CD4-positive, alpha-beta memory T cell (primary cell): ENCODE data around the gene ENTHD1. TPM values are rescaled to one million over a fixed set of nuclear protein-coding genes. Genes with fewer than 3 reads are reported as not detected.

Experiments
- CTCF ChIA-PET: fragments of 350-600 bp; sonication (Branson Sonifier 250); formaldehyde crosslinking; loops from one replicate; lab custom pipeline; 2021; ENCODE audit warnings: inconsistent platforms; ENCODE audit not compliant: partially characterized antibody; lab: Charles Lee
- POLR2A ChIA-PET: fragments of 350-600 bp; sonication (Branson Sonifier 250); formaldehyde crosslinking; loops from one replicate; lab custom pipeline; 2021; ENCODE audit not compliant: partially characterized antibody; lab: Charles Lee
- DNase-seq, 5 donors: peaks; one replicate each; pipeline versions ENCODE4 v3.0.0 to v3.0.0-alpha.2; 2020 to 2022; ENCODE audit warnings: mixed read lengths in 1 of 5
- H3K27ac ChIP-seq: one replicate; pipeline ENCODE4 v1.7.0; 2013; ENCODE audit warnings: low read depth, low read length
- H3K27me3 ChIP-seq: 2 replicates; pipeline ENCODE4 v1.7.0; 2013; ENCODE audit warnings: mild to moderate bottlenecking, low read length, moderate library complexity; ENCODE audit not compliant: insufficient read depth
- H3K36me3 ChIP-seq: 2 replicates; pipeline ENCODE4 v1.7.0; 2013; ENCODE audit warnings: mild to moderate bottlenecking, low read length, moderate library complexity; ENCODE audit not compliant: insufficient read depth
- H3K4me1 ChIP-seq: 2 replicates; pipeline ENCODE4 v1.7.0; 2013; ENCODE audit warnings: mild to moderate bottlenecking, low read length, moderate library complexity; ENCODE audit not compliant: insufficient read depth
- H3K4me3 ChIP-seq, 2 donors: one replicate each; pipeline ENCODE4 v1.7.0; 2013; ENCODE audit warnings: low read length in 2 of 2, mild to moderate bottlenecking in 1 of 2
- H3K9me3 ChIP-seq, 2 donors: one replicate each; pipeline ENCODE4 v1.7.0; 2013; ENCODE audit warnings: low read length in 2 of 2, control low read depth in 1 of 2; ENCODE audit not compliant: control insufficient read depth in 1 of 2
- H3K27ac Mint-ChIP-seq, 7 donors: one replicate each; pipeline ENCODE4 v1.8.0; 2020 to 2021; ENCODE audit warnings: mixed read lengths in 7 of 7, mild to moderate bottlenecking in 6 of 7, inconsistent platforms in 3 of 7, moderate library complexity in 3 of 7
- H3K27me3 Mint-ChIP-seq, 2 donors: one replicate each; pipeline ENCODE4 v1.8.0; 2020 to 2021; ENCODE audit warnings: mixed read lengths in 2 of 2
- H3K36me3 Mint-ChIP-seq, 2 donors: one replicate each; pipeline ENCODE4 v1.8.0; 2020 to 2021; ENCODE audit warnings: mixed read lengths in 2 of 2, inconsistent platforms in 1 of 2, mild to moderate bottlenecking in 1 of 2
- H3K4me1 Mint-ChIP-seq, 4 donors: one replicate each; pipeline ENCODE4 v1.8.0; 2020 to 2021; ENCODE audit warnings: mixed read lengths in 4 of 4, mild to moderate bottlenecking in 1 of 4
- H3K4me3 Mint-ChIP-seq, 8 donors: one replicate each; pipeline ENCODE4 v1.8.0; 2020 to 2021; ENCODE audit warnings: mixed read lengths in 8 of 8, mild to moderate bottlenecking in 7 of 8, moderate library complexity in 6 of 8, inconsistent platforms in 3 of 8
- H3K9me3 Mint-ChIP-seq, 8 donors: one replicate each; pipeline ENCODE4 v1.8.0; 2020 to 2021; ENCODE audit warnings: mixed read lengths in 8 of 8, mild to moderate bottlenecking in 5 of 8, inconsistent platforms in 3 of 8, moderate library complexity in 1 of 8
- intact Hi-C: fragments of 100-400 bp; cut with micrococcal nuclease; formaldehyde crosslinking; loops from one replicate; pipeline ENCODE4 v1.15.1; 2023
- polyA plus RNA-seq, 2 donors: library from polyadenylated mRNA; unstranded; fragments of 300-500 nt; fragmentation: Illumina TruSeq; gene quantifications; one replicate each; pipeline ENCODE4 v1.2.3, GENCODE V29; 2021
- total RNA-seq, 2 experiments: library from RNA; stranded (reverse); gene quantifications; one replicate each; pipeline ENCODE4 v1.2.3, GENCODE V29; 2021

ENTHD1 gene
- total and polyA plus RNA-seq, 4 experiments from 2014 or later: 0.10 to 0.47 (median 0.20) TPM

DNA sequence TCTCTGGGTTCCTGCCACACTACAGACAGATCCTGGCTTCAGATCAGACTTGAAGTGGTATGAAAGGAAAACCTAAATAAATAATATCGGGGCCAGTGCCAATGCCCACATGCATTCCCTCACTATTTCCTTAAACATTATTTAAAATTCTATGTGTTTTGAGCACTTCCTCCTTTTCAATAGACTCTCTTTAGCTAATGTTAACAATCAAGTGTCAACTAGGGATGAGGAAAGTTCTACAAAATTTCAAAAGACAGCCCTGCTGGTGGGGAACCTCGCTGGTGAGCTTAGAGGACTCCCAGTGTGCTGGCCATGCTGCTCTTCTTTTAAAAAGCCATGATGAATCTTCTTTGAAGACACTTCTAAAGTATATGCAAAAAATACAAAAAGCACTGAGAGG, 87.5 kb downstream of the ENTHD1 start:
- H3K4me1 Mint-ChIP-seq: peaks cover 2 to 17% (median 8%) of the 10 kb centered on the region in 4 donors
- H3K27ac Mint-ChIP-seq: no peak overlapping the region
- no peak overlapping the region for H3K4me3 Mint-ChIP-seq
- no peaks in the 10 kb centered on the region for H3K36me3 ChIP-seq
- no peak for DNase-seq
- H3K36me3 Mint-ChIP-seq: no peaks in the 10 kb centered on the region
- ChIA-PET POLR2A (no interaction called here), CTCF (interaction anchor here (0.9 to 1.2 kb wide), 2 partner anchors 137 to 270 kb away, joined by 3 read pairs; no protein-coding TSS in a partner anchor)
- H3K27me3 ChIP-seq: no peaks in the 10 kb centered on the region
- H3K9me3 ChIP-seq: no peaks in the 10 kb centered on the region
- H3K27me3 Mint-ChIP-seq: peaks cover 6 to 13% of the 10 kb centered on the region in 2 donors
- H3K4me3 ChIP-seq: no peak overlapping the region
- intact Hi-C loops: no loop called here
- peaks cover 0 to 1% (median 0%) of the 10 kb centered on the region in 8 donors for H3K9me3 Mint-ChIP-seq
- no peak overlapping the region for H3K27ac ChIP-seq
- no peaks in the 10 kb centered on the region for H3K4me1 ChIP-seq

DNA sequence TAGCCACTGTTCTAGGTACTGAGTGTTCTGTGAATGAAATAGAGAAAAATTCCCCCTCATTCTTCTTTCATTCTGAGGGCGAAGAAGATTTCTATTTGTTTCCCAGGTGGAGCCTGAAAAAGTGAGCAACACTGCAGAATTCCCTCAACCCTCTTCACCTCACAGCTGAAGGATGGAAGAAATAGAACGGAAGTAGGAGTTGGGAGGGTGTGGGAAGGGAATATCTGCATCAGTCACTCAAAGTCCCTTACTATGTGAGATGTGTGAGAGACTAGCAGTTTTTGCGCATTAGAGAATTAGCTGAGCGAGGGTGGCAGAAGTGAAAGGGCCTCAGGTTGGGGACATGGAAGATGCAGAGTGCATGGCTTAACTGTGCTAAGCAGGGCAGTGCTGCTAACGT, 88.4 kb downstream of the ENTHD1 start:
- no peak overlapping the region for H3K4me3 Mint-ChIP-seq
- H3K36me3 Mint-ChIP-seq: no peaks in the 10 kb centered on the region
- H3K4me1 Mint-ChIP-seq: peaks cover 2 to 17% (median 8%) of the 10 kb centered on the region in 4 donors
- CTCF ChIA-PET: interaction anchor here (0.9 to 1.2 kb wide), 2 partner anchors 138 to 269 kb away, joined by 3 read pairs; no protein-coding TSS in a partner anchor
- H3K27ac Mint-ChIP-seq: no peak overlapping the region
- H3K4me1 ChIP-seq: no peaks in the 10 kb centered on the region
- POLR2A ChIA-PET: no interaction called here
- H3K36me3 ChIP-seq: no peaks in the 10 kb centered on the region
- no peaks in the 10 kb centered on the region for H3K27me3 ChIP-seq
- no peak overlapping the region for H3K4me3 ChIP-seq
- intact Hi-C loops: no loop called here
- H3K9me3 Mint-ChIP-seq: peaks cover 0 to 4% (median 0%) of the 10 kb centered on the region in 8 donors
- peaks cover 6 to 13% of the 10 kb centered on the region in 2 donors for H3K27me3 Mint-ChIP-seq
- H3K9me3 ChIP-seq: no peaks in the 10 kb centered on the region
- no peak overlapping the region for H3K27ac ChIP-seq
- DNase-seq: no peak

DNA sequence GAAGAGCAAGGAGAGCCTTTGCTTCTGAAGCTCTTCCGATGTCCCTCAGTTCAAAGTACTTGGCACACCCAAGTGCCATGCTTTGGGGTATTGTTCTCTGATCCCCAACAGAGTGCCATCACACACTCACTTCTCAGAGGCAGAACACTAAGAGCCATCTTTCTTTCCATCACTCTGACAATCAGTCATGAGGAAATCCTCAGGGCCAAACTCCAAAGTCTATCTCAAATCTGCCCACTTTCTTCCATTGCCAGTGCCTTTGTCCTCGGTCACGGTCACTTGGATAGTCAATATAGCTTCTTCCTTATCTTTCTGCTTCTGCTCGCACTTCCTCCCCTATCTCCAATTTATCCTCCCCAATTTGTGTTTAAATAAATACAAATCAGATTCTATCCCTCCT, 90.9 kb downstream of the ENTHD1 start:
- no peak overlapping the region for H3K4me3 Mint-ChIP-seq
- Histone ChIP-seq H3K4me3 (no peak overlapping the region), H3K36me3 (no peaks in the 10 kb centered on the region), H3K27ac (no peak overlapping the region), H3K9me3 (peaks cover 3 to 8% of the 10 kb centered on the region in 2 donors), H3K4me1 (no peaks in the 10 kb centered on the region), H3K27me3 (no peaks in the 10 kb centered on the region)
- ChIA-PET POLR2A (no interaction called here), CTCF (no interaction called here)
- peaks cover 2 to 17% (median 6%) of the 10 kb centered on the region in 4 donors for H3K4me1 Mint-ChIP-seq
- DNase-seq: no peak
- H3K9me3 Mint-ChIP-seq: peaks cover under 1 to 23% (median 14%) of the 10 kb centered on the region in 8 donors
- no peak overlapping the region for H3K27ac Mint-ChIP-seq
- peaks cover 4 to 8% of the 10 kb centered on the region in 2 donors for H3K36me3 Mint-ChIP-seq
- intact Hi-C loops: no loop called here
- H3K27me3 Mint-ChIP-seq: peaks cover 6 to 13% of the 10 kb centered on the region in 2 donors

DNA sequence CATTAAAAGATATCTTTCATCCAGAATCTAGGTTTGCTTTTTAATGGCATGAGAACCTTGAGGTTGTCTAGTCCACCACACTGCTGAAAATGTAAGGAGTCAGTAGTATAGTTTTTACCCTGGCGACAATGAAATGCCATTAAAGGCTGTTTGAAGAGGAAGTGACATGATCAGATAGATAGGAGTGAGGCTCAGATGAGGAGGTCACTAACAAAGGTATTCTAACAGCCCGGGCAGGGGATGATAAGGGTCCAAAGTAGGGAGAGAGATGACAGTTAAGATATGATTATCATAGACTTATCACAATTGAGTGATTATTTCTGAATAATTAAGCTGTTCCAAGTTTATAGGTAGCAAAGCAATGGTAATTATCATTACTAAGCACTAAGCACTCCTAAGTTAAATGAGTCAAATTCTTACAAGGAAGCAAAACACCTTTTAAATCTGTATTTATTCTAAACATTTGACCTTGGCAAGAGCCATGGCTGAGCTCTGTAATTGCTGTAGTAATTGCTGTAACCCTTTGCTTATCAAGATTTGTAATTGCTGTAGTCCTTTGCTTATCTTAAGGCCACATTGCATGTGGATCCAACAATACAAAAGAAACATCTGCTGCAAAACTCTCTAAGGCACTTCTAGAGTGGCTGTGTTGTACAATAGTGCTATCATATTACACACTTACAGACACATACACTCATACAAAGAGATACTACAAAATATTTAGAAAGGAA, 92.6 kb downstream of the ENTHD1 start:
- no peak overlapping the region for H3K4me3 Mint-ChIP-seq
- peaks cover 6 to 38% (median 27%) of the 10 kb centered on the region in 8 donors for H3K9me3 Mint-ChIP-seq
- H3K36me3 Mint-ChIP-seq: peaks cover 4 to 8% of the 10 kb centered on the region in 2 donors
- peaks cover 3 to 24% of the 10 kb centered on the region in 2 donors for H3K9me3 ChIP-seq
- intact Hi-C loops: no loop called here
- H3K27ac ChIP-seq: no peak overlapping the region
- peaks cover 6 to 11% of the 10 kb centered on the region in 2 donors for H3K27me3 Mint-ChIP-seq
- H3K4me1 Mint-ChIP-seq: peaks cover 2 to 10% (median 6%) of the 10 kb centered on the region in 4 donors
- no peaks in the 10 kb centered on the region for H3K4me1 ChIP-seq
- POLR2A ChIA-PET: interaction anchor here (0.7 kb wide), 1 partner anchor 104 kb away, joined by 4 read pairs; no protein-coding TSS in a partner anchor
- CTCF ChIA-PET: interaction anchor here (0.8 kb wide), 1 partner anchor 224 kb away, joined by 3 read pairs; no protein-coding TSS in a partner anchor
- H3K36me3 ChIP-seq: no peaks in the 10 kb centered on the region
- DNase-seq: no peak
- H3K27ac Mint-ChIP-seq: no peak overlapping the region
- no peaks in the 10 kb centered on the region for H3K27me3 ChIP-seq
- no peak overlapping the region for H3K4me3 ChIP-seq

DNA sequence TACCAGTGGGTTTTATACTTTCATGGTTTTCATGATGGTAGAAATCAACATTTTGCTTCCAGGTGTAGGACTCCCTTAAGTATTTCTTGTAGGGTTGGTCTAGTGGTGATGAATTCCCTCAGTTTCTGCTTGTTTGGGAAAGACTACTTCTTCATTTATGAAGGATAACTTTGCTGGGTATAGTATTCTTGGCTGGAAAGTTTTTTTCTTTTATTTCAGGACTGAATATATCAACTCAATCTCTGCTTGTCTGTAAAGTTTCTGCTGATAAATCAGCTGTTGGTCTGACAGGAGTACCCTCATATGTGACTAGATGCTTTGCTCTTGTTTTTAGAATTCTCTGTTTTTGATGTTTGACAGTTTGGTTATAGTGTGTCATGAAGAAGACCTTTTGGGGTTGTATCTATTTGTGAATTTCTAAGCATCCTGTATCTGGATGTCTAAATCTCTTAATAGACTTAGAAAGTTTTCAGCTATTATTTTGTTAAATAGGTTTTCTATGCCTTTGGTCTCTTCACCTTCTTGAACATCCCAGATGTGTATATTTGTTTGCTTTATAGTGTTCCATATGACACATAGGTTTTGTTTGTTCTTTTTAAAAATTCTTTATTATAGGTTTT, 95.9 kb downstream of the ENTHD1 start:
- H3K36me3 ChIP-seq: no peaks in the 10 kb centered on the region
- CTCF ChIA-PET: interaction anchor here (0.6 kb wide), 1 partner anchor 55 kb away, joined by 3 read pairs; no protein-coding TSS in a partner anchor
- Mint-ChIP-seq H3K4me1 (no peaks in the 10 kb centered on the region), H3K27me3 (peaks cover 0 to 4% of the 10 kb centered on the region in 2 donors), H3K9me3 (peaks cover 8 to 46% (median 32%) of the 10 kb centered on the region in 8 donors), H3K4me3 (no peak overlapping the region), H3K36me3 (peaks cover 4 to 8% of the 10 kb centered on the region in 2 donors), H3K27ac (no peak overlapping the region)
- no peaks in the 10 kb centered on the region for H3K27me3 ChIP-seq
- POLR2A ChIA-PET: no interaction called here
- DNase-seq: no peak
- no peak overlapping the region for H3K4me3 ChIP-seq
- intact Hi-C loops: no loop called here
- peaks cover 3 to 24% of the 10 kb centered on the region in 2 donors for H3K9me3 ChIP-seq
- no peaks in the 10 kb centered on the region for H3K4me1 ChIP-seq
- no peak overlapping the region for H3K27ac ChIP-seq

DNA sequence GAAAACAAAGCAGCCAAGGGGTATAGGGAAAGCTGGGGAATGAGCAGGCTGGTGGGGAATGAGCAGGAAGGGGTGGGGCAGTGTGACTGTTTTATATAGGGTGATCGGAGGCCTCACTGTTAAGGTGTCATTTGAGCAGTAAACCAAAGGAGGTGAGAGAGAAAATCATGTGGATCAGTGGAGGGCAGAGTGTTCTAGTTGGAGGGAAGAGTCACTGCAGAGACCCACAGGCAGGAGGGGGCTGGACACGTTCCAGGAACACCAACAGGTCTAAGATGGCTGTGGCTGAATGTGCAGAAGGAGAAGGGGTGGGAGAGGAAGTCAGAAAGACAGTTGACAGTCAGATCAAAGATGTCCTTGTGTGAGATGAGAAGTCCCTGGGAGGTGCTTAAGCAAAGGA, 103.8 kb downstream of the ENTHD1 start:
- H3K9me3 Mint-ChIP-seq: peaks cover 0 to 4% (median under 1%) of the 10 kb centered on the region in 8 donors
- H3K27ac ChIP-seq: no peak overlapping the region
- H3K36me3 Mint-ChIP-seq: no peaks in the 10 kb centered on the region
- no peaks in the 10 kb centered on the region for H3K36me3 ChIP-seq
- ChIA-PET CTCF (no interaction called here), POLR2A (no interaction called here)
- H3K4me3 Mint-ChIP-seq: no peak overlapping the region
- no peak overlapping the region for H3K27ac Mint-ChIP-seq
- intact Hi-C loops: no loop called here
- no peak for DNase-seq
- H3K4me3 ChIP-seq: no peak overlapping the region
- no peaks in the 10 kb centered on the region for H3K4me1 ChIP-seq
- H3K9me3 ChIP-seq: no peaks in the 10 kb centered on the region
- no peaks in the 10 kb centered on the region for H3K27me3 ChIP-seq
- no peaks in the 10 kb centered on the region for H3K27me3 Mint-ChIP-seq
- peaks cover 5 to 8% (median 6%) of the 10 kb centered on the region in 4 donors for H3K4me1 Mint-ChIP-seq

DNA sequence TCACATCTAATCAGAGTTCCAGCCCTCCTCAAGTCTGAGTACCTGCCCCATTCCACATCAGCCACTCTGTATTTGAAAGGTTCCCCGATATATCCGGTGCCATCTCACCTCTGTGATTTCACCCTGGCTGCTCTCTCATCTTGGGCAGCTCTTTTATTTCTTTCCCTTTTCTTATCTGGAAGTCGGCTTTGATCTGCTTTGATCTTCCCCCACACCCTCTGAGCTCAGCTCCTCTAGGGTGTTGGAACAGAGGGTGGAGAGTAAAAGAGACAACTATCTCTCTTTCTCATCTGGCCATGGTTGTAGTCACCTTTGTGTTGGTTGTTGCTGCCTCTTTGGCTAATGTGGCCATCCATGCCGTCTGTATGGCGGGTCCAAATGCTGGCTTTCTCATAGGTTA, 108.3 kb downstream of the ENTHD1 start:
- H3K27me3 ChIP-seq: no peaks in the 10 kb centered on the region
- peak in 1 of 5 donors; percentile 36 for DNase-seq
- H3K9me3 ChIP-seq: no peaks in the 10 kb centered on the region
- POLR2A ChIA-PET: no interaction called here
- Mint-ChIP-seq H3K4me1 (peaks cover 5 to 7% (median 6%) of the 10 kb centered on the region in 4 donors), H3K36me3 (no peaks in the 10 kb centered on the region), H3K4me3 (no peak overlapping the region), H3K9me3 (no peaks in the 10 kb centered on the region), H3K27me3 (no peaks in the 10 kb centered on the region), H3K27ac (no peak overlapping the region)
- CTCF ChIA-PET: no interaction called here
- intact Hi-C loops: no loop called here
- no peak overlapping the region for H3K4me3 ChIP-seq
- H3K27ac ChIP-seq: no peak overlapping the region
- no peaks in the 10 kb centered on the region for H3K36me3 ChIP-seq
- no peaks in the 10 kb centered on the region for H3K4me1 ChIP-seq
